Colonic mucosa (tissue), 4 donors: Measurements from ENCODE around the gene AHSG. TPM values are rescaled to one million over a fixed set of nuclear protein-coding genes. Genes with fewer than 3 reads are reported as not detected.

Source experiments
- DNase-seq: peaks from one replicate; pipeline ENCODE4 v3.0.0-alpha.2; 2020
- H3K27ac ChIP-seq: fragments of 200-600 bp; one replicate; pipeline ENCODE4 v1.8.0; 2021
- H3K27me3 ChIP-seq: fragments of 200-600 bp; one replicate; pipeline ENCODE4 v1.8.0; 2021
- H3K36me3 ChIP-seq: fragments of 200-600 bp; one replicate; pipeline ENCODE4 v1.8.0; 2021
- H3K4me1 ChIP-seq: fragments of 200-600 bp; one replicate; pipeline ENCODE4 v1.8.0; 2021; ENCODE audit warnings: mild to moderate bottlenecking
- H3K4me3 ChIP-seq: fragments of 200-600 bp; one replicate; pipeline ENCODE4 v1.8.0; 2021
- H3K9ac ChIP-seq, 2 donors: one replicate each; pipeline ENCODE4 v1.7.0; 2013; ENCODE audit warnings: control low read depth in 2 of 2, low read depth in 2 of 2, low read length in 2 of 2
- H3K9me3 ChIP-seq: fragments of 200-600 bp; one replicate; pipeline ENCODE4 v1.8.0; 2021
- intact Hi-C: fragments of 100-400 bp; cut with DNase I; formaldehyde crosslinking; loops from one replicate; pipeline ENCODE4 v1.14.1; 2022
- total RNA-seq, 2 donors: library from RNA; stranded (reverse); fragmentation: NEBNext Ultra II Directional in 1 of 2; extraction: Animal tissue kit (Norgen Biotek cat#: 25700) in 1 of 2; gene quantifications; one replicate each; pipeline ENCODE4 v1.2.1, GENCODE V29; 2021
- TF ChIP-seq, protein P1 (sequence below): fragments of 200-600 bp; IDR thresholded peaks from one replicate; pipeline ENCODE4 v1.8.0; 2022; ENCODE audit warnings: antibody characterized with exemption, mild to moderate bottlenecking
- donor health status: healthy.
- donor health status: DM: no; HTN: no; CAD: no.
- donor health status: DM: no; HTN: no; CAD: no.

Gene AHSG
- total RNA-seq, 2 donors from 2014 or later, result 1.9 TPM; not detected in 1

- DNase-seq, result no peak
- TF ChIP-seq, protein P1, sequence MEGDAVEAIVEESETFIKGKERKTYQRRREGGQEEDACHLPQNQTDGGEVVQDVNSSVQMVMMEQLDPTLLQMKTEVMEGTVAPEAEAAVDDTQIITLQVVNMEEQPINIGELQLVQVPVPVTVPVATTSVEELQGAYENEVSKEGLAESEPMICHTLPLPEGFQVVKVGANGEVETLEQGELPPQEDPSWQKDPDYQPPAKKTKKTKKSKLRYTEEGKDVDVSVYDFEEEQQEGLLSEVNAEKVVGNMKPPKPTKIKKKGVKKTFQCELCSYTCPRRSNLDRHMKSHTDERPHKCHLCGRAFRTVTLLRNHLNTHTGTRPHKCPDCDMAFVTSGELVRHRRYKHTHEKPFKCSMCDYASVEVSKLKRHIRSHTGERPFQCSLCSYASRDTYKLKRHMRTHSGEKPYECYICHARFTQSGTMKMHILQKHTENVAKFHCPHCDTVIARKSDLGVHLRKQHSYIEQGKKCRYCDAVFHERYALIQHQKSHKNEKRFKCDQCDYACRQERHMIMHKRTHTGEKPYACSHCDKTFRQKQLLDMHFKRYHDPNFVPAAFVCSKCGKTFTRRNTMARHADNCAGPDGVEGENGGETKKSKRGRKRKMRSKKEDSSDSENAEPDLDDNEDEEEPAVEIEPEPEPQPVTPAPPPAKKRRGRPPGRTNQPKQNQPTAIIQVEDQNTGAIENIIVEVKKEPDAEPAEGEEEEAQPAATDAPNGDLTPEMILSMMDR, result no peak
- Histone ChIP-seq H3K4me3 (no peak overlapping the region), H3K27me3 (no peaks in the 10 kb centered on the region), H3K27ac (no peak overlapping the region), H3K9me3 (no peaks in the 10 kb centered on the region), H3K9ac (no peak overlapping the region), H3K4me1 (no peaks in the 10 kb centered on the region), H3K36me3 (no peaks in the 10 kb centered on the region)
- intact Hi-C loops, result no loop called here
These were observed 18.2 kb upstream of the AHSG start for GRCh38 chr3:186594591-186595113.

GRCh38 chr3:186596568-186597287 lies 16.1 kb upstream of the AHSG start:
- Histone ChIP-seq H3K36me3 (no peaks in the 10 kb centered on the region), H3K27ac (no peak overlapping the region), H3K27me3 (no peaks in the 10 kb centered on the region), H3K4me3 (no peak overlapping the region), H3K9me3 (no peaks in the 10 kb centered on the region), H3K9ac (no peak overlapping the region), H3K4me1 (no peaks in the 10 kb centered on the region)
- TF ChIP-seq, protein P1, result no peak
- DNase-seq, result no peak
- intact Hi-C loops, result no loop called here

GRCh38 chr3:186598108-186598784 lies 14.6 kb upstream of the AHSG start:
- no peak overlapping the region for H3K4me3 ChIP-seq
- H3K27ac ChIP-seq, result no peak overlapping the region
- TF ChIP-seq, protein P1, result no peak
- intact Hi-C loops, result no loop called here
- no peak overlapping the region for H3K9ac ChIP-seq
- H3K27me3 ChIP-seq, result no peaks in the 10 kb centered on the region
- H3K36me3 ChIP-seq, result no peaks in the 10 kb centered on the region
- no peaks in the 10 kb centered on the region for H3K4me1 ChIP-seq
- DNase-seq, result no peak
- H3K9me3 ChIP-seq, result no peaks in the 10 kb centered on the region

GRCh38 chr3:186598794-186599141 lies 14.1 kb upstream of the AHSG start:
- Histone ChIP-seq H3K27me3 (no peaks in the 10 kb centered on the region), H3K36me3 (no peaks in the 10 kb centered on the region), H3K4me1 (no peaks in the 10 kb centered on the region), H3K9ac (no peak overlapping the region), H3K27ac (no peak overlapping the region), H3K9me3 (no peaks in the 10 kb centered on the region), H3K4me3 (no peak overlapping the region)
- TF ChIP-seq, protein P1, result no peak
- DNase-seq, result no peak
- intact Hi-C loops, result no loop called here

DNA sequence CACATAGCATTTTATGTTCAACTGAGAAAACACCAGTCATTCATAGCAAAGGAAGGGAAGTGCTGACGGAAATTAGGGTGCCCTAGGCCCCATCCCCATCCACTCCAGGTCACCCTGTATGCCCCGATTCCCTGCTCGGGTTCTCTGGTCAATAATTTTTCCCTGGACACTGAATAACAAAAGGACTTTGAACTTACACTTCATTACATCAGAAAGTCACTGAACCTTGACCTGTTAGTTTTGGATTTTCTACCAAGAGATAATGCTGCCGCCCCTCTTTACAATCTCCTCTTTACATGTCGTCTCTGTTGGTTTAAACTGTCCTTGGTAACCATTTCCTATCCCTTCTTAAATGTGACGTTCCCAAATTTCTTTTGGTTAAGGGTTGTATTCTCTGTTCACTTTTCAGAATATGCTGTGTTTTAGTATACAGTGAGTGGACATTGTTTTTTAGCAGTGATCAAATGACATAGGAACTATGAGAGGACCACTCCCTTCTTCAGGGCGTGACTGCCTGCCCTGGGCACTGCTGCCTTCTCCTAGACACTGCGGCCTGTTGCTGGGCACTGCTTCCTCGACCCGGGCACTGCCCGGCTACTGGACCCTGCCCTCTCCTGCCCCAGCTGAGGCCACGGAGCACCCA lies 13.6 kb upstream of the AHSG start:
- no peak overlapping the region for H3K9ac ChIP-seq
- DNase-seq, result no peak
- TF ChIP-seq, protein P1, result no peak
- no peaks in the 10 kb centered on the region for H3K36me3 ChIP-seq
- H3K4me1 ChIP-seq, result no peaks in the 10 kb centered on the region
- H3K27me3 ChIP-seq, result no peaks in the 10 kb centered on the region
- H3K4me3 ChIP-seq, result no peak overlapping the region
- no peak overlapping the region for H3K27ac ChIP-seq
- intact Hi-C loops, result no loop called here
- H3K9me3 ChIP-seq, result no peaks in the 10 kb centered on the region
